Astrocyte of the cerebellum (primary cell): ENCODE measurements around the gene ERICH6.

Experiments
- DNase-seq: peaks from one replicate; pipeline ENCODE4 v3.0.0-alpha.2; 2011; ENCODE audit warnings: low read depth
- H3K4me3 ChIP-seq: 2 replicates; pipeline ENCODE4 v1.5.1; 2011; ENCODE audit warnings: mild to moderate bottlenecking, low read depth, low read length, moderate library complexity
- in situ Hi-C: cut with HindIII; loops from 2 replicates; pipeline ENCODE4 v1.10.0; 2017; ENCODE audit warnings: low sequenced_read_pairs
- TF ChIP-seq, protein P1 (sequence below): IDR thresholded peaks from 2 replicates; pipeline ENCODE4 v1.5.1; 2012; ENCODE audit warnings: low read length, low read depth, moderate library complexity, mild to moderate bottlenecking; ENCODE audit errors: missing control alignments

Gene ERICH6

DNA sequence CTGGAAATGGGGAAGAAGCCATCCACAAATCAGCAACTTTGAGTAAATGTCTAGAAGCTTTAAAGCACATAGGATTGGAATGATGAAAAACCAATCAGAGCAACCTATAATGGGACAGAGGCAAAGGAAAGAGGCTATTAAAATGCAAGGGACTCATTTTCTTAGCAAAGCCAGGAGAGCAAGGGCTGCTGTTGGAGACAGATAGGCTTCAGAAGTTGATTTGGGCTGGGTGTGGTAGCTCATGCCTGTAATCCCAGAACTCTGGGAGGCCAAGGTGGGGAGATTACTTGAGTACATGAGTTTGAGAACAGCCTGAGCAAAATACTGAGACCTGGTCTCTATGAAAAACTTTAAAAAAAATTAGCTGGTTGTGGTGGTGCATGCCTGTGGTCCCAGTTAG lies 16.1 kb downstream of the ERICH6 start:
- in situ Hi-C loops, result no loop called here
- H3K4me3 ChIP-seq, result no peak overlapping the region
- DNase-seq, result no peak
- TF ChIP-seq, protein P1, sequence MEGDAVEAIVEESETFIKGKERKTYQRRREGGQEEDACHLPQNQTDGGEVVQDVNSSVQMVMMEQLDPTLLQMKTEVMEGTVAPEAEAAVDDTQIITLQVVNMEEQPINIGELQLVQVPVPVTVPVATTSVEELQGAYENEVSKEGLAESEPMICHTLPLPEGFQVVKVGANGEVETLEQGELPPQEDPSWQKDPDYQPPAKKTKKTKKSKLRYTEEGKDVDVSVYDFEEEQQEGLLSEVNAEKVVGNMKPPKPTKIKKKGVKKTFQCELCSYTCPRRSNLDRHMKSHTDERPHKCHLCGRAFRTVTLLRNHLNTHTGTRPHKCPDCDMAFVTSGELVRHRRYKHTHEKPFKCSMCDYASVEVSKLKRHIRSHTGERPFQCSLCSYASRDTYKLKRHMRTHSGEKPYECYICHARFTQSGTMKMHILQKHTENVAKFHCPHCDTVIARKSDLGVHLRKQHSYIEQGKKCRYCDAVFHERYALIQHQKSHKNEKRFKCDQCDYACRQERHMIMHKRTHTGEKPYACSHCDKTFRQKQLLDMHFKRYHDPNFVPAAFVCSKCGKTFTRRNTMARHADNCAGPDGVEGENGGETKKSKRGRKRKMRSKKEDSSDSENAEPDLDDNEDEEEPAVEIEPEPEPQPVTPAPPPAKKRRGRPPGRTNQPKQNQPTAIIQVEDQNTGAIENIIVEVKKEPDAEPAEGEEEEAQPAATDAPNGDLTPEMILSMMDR, result no peak

DNA sequence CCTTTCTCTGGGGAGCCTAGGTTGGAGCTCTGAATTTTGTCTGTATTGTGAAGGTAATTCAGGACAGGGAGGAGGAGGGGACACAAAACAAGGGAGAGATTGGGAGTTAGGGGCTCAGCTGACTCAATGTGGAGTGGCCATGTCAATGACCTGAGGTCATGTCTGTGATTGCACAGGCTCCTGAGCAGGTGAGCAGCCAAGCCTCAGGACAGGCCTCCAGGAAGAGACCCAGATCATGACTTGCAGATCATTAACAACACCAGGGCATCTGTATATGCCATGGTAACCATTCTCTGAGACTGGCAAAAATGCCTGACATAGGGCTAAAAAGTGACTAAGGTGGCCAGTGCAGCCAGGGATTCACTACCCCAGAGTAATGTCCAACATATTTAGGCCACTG lies 20.9 kb downstream of the ERICH6 start:
- H3K4me3 ChIP-seq, result no peak overlapping the region
- in situ Hi-C loops, result no loop called here
- TF ChIP-seq, protein P1, result no peak
- DNase-seq, result no peak

DNA sequence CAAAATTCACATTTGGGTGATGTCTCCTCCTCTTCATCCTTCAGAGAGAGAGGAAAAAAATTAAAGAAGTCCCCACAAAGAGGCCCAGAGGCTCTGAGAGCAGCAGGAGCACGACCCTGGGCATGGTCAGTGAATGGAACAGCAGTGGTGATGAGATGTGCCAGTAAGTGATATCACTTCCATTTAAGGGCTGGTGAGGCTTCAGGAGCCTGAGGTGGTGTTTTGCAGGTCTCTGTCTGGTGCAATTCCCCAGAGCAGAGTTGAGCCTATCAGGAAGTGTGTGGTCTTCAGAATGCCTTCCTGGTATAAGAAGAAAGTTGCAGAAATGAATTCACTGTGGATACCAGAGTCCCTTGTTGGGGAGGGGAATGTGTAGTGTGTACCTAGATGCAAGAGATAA lies 21.4 kb downstream of the ERICH6 start:
- no peak overlapping the region for H3K4me3 ChIP-seq
- in situ Hi-C loops, result no loop called here
- no peak for DNase-seq
- TF ChIP-seq, protein P1, result no peak

DNA sequence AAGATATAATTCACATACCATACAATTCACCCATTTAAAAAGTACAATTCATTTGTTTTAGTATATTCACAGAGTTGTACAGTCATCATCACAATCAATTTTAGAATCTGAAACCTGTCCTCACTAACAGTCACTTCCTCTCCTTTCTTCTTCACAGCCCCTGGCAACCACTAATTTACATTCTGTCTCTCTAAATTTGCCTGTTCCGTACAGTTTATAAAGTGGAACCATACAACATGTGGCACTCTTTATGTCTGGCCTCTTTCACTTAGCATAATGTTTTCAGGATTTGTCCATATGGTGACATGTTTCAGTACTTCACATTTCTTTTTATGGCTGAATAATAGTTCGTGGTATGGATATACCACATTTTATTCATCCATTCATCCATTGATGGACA lies 22.7 kb downstream of the ERICH6 start:
- in situ Hi-C loops, result no loop called here
- TF ChIP-seq, protein P1, result no peak
- H3K4me3 ChIP-seq, result no peak overlapping the region
- DNase-seq, result no peak

DNA sequence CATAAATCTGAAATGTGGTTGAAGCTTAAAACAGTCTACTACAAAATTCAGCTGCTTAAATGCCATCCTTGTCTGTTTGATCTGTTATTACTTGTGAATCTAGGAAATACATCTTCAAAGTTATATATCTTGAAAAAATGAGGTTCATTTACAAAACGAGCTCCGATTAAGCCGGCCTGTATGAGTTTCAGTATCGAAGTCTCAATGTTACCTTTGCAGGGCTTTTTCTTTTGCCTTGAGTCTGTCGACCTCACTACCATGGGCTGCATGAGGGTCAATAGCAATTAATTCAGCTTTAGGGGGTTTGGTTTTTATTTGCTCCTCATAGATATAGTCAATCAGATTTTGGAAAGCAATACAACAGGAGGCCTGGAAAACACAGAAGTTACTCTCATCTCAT lies 23.2 kb downstream of the ERICH6 start:
- no peak overlapping the region for H3K4me3 ChIP-seq

DNA sequence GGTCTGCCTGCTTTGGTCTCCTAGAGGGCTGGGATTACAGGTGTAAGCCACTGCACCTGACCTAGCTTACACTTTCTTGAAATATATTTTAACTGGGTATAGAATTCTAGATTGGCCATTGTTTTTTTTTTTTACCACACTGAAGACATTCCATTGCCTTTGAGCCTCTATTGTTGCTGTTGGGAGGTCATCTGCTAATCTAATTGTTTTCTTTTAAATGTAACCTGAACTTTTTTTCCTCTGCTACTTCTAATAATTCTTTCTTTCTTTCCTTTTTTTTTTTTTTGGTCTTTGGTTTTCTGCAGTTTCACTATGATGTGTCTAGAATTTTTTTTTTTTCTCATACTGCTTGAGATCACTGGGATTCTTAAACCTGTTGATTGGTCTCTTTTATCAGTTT lies 28.1 kb downstream of the ERICH6 start:
- in situ Hi-C loops, result no loop called here
- TF ChIP-seq, protein P1, result no peak
- DNase-seq, result no peak
- no peak overlapping the region for H3K4me3 ChIP-seq

More for the DNA sequence above, 23.2 kb downstream of the ERICH6 start:
- in situ Hi-C loops, result no loop called here
- no peak for DNase-seq
- TF ChIP-seq, protein P1, result no peak

DNA sequence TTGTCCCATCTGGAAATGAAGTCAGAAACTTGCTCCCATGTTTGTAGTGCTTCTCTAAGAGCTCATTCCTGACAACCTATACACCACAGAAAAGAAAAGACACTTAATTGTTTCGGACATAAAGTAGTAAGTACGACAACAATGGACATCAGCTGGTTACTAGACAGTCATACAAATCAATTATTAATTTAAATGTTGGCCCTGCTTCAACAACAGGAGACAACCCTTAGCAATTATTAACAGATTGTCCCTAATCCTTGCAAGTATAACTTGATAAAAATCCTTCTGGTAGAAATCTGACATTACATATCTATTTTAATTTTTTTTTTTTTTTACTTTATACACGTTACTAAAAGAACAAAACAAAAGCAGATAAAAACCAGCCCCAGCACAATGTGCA lies 29.8 kb downstream of the ERICH6 start:
- in situ Hi-C loops, result no loop called here
- no peak for DNase-seq
- H3K4me3 ChIP-seq, result no peak overlapping the region
- TF ChIP-seq, protein P1, result no peak
